H1 (cell line): ENCODE results near the gene ZNF536. TPM values are rescaled to one million over a fixed set of nuclear protein-coding genes. Genes with fewer than 3 reads are reported as not detected.

Source experiments
- CTCF ChIA-PET: fragments of 300-600 bp; sonication (Branson Sonifier 250); formaldehyde crosslinking; loops from one replicate; lab custom pipeline; 2021; ENCODE audit not compliant: partially characterized antibody; lab: Charles Lee
- POLR2A ChIA-PET: fragments of 300-600 bp; sonication (Branson Sonifier 250); formaldehyde crosslinking; loops from one replicate; lab custom pipeline; 2021; ENCODE audit warnings: inconsistent platforms; ENCODE audit not compliant: partially characterized antibody; lab: Charles Lee
- DNase-seq, 2 experiments: peaks; one replicate each; pipeline versions ENCODE4 v3.0.0 to v3.0.0-alpha.2; 2010 to 2022; ENCODE audit warnings: low spot score in 2 of 2, low read depth in 1 of 2, mixed read lengths in 1 of 2
- FAIRE-seq: peaks from 2 replicates; lab custom pipeline; 2011; peaks lifted over from hg19 to GRCh38; lab: Jason Lieb, UNC
- H2AFZ ChIP-seq: 2 replicates; pipeline ENCODE4 v1.8.1; 2012; ENCODE audit warnings: low read length, inconsistent platforms
- H2AK5ac ChIP-seq: 2 replicates; pipeline ENCODE4 v1.6.1; 2013; ENCODE audit warnings: low read depth, low read length
- H2BK120ac ChIP-seq: replicated peaks from 2 replicates; pipeline ENCODE3; 2013; ENCODE audit warnings: low read depth, low read length, inconsistent platforms
- H2BK12ac ChIP-seq: 2 replicates; pipeline ENCODE4 v1.6.1; 2013; ENCODE audit warnings: low read depth, low read length
- H2BK15ac ChIP-seq: 2 replicates; pipeline ENCODE4 v1.6.1; 2013; ENCODE audit warnings: low read length
- H2BK20ac ChIP-seq: 2 replicates; pipeline ENCODE4 v1.6.1; 2013; ENCODE audit warnings: low read length
- H2BK5ac ChIP-seq: 2 replicates; pipeline ENCODE4 v1.6.1; 2013; ENCODE audit warnings: low read depth, low read length
- H3K14ac ChIP-seq: 2 replicates; pipeline ENCODE4 v1.6.1; 2013; ENCODE audit warnings: inconsistent platforms; ENCODE audit not compliant: insufficient read length
- H3K18ac ChIP-seq: 2 replicates; pipeline ENCODE4 v1.6.1; 2013; ENCODE audit warnings: low read length; ENCODE audit errors: extremely low read depth
- H3K23ac ChIP-seq: 2 replicates; pipeline ENCODE4 v1.6.1; 2013; ENCODE audit warnings: inconsistent platforms; ENCODE audit not compliant: insufficient read length
- H3K23me2 ChIP-seq: 2 replicates; pipeline ENCODE4 v1.6.1; 2013; ENCODE audit warnings: low read depth, low read length
- H3K27ac ChIP-seq: 2 replicates; pipeline ENCODE4 v1.6.1; 2011; ENCODE audit warnings: low read depth, low read length, inconsistent platforms
- H3K27me3 ChIP-seq, 4 experiments: replicated peaks in 1 of 4; 1 replicate in 1 of 4; 2 replicates in 3 of 4; pipeline versions ENCODE4 v1.6.1 to v1.8.1; 2011 to 2013; ENCODE audit warnings: low read length in 3 of 4, mild to moderate bottlenecking in 3 of 4, inconsistent platforms in 2 of 4, mixed read lengths in 2 of 4, moderate library complexity in 1 of 4; ENCODE audit not compliant: control insufficient read depth in 3 of 4, insufficient read depth in 3 of 4; ENCODE audit errors: extremely low read depth in 1 of 4
- H3K36me3 ChIP-seq, 4 experiments: 2 replicates each; pipeline versions ENCODE4 v1.6.1 to v1.8.1; 2011 to 2013; ENCODE audit warnings: mild to moderate bottlenecking in 4 of 4, low read length in 3 of 4, moderate library complexity in 2 of 4, control low read depth in 1 of 4, inconsistent platforms in 1 of 4; ENCODE audit not compliant: insufficient read depth in 4 of 4, control insufficient read depth in 2 of 4
- H3K4ac ChIP-seq: replicated peaks from 2 replicates; pipeline ENCODE3; 2013; ENCODE audit warnings: low read length, low read depth, mixed read lengths, inconsistent platforms; ENCODE audit not compliant: insufficient read length
- H3K4me1 ChIP-seq, 4 experiments: replicated peaks in 1 of 4; 1 replicate in 1 of 4; 2 replicates in 3 of 4; pipeline versions ENCODE4 v1.6.1 to v1.8.1; 2011 to 2013; ENCODE audit warnings: low read length in 3 of 4, inconsistent platforms in 2 of 4, mixed read lengths in 1 of 4; ENCODE audit not compliant: insufficient read depth in 4 of 4, control insufficient read depth in 3 of 4
- H3K4me2 ChIP-seq, 2 experiments: 2 replicates each; pipeline versions ENCODE4 v1.6.1 to v1.8.1; 2011 to 2013; ENCODE audit warnings: low read depth in 2 of 2, low read length in 2 of 2, control low read depth in 1 of 2, inconsistent platforms in 1 of 2, mild to moderate bottlenecking in 1 of 2; ENCODE audit not compliant: insufficient read depth in 1 of 2
- H3K4me3 ChIP-seq, 4 experiments: fragments of 200-600, 300-600 bp in 1 of 4; sonication (generic), shearing (Covaris generic), sonication (Bioruptor Twin) in 1 of 4; 2 replicates each; pipeline versions ENCODE4 v1.5.1 to v1.8.1; 2011 to 2016; ENCODE audit warnings: low read length in 4 of 4, low read depth in 3 of 4, control low read depth in 2 of 4, inconsistent platforms in 2 of 4, mild to moderate bottlenecking in 2 of 4, mixed read lengths in 1 of 4, moderate library complexity in 1 of 4; ENCODE audit not compliant: insufficient read depth in 2 of 4; ENCODE audit errors: extremely low read depth in 1 of 4
- H3K56ac ChIP-seq: replicated peaks from 2 replicates; pipeline ENCODE3; 2013; ENCODE audit warnings: low read depth, mild to moderate bottlenecking, mixed read lengths, low read length, inconsistent platforms; ENCODE audit not compliant: insufficient read length
- H3K79me1 ChIP-seq: 2 replicates; pipeline ENCODE4 v1.6.1; 2013; ENCODE audit warnings: low read depth, low read length, control low read depth
- H3K79me2 ChIP-seq, 2 experiments: 2 replicates each; pipeline versions ENCODE4 v1.6.1 to v1.8.1; 2012 to 2013; ENCODE audit warnings: low read length in 2 of 2, mild to moderate bottlenecking in 2 of 2, inconsistent platforms in 1 of 2; ENCODE audit not compliant: insufficient read depth in 2 of 2, control insufficient read depth in 1 of 2
- H3K9ac ChIP-seq, 4 experiments: replicated peaks in 1 of 4; 1 replicate in 1 of 4; 2 replicates in 3 of 4; pipeline versions ENCODE4 v1.6.1 to v1.8.1; 2011 to 2013; ENCODE audit warnings: low read depth in 3 of 4, low read length in 3 of 4, control low read depth in 2 of 4, mild to moderate bottlenecking in 2 of 4, moderate library complexity in 2 of 4, inconsistent platforms in 1 of 4; ENCODE audit errors: extremely low read depth in 1 of 4
- H3K9me3 ChIP-seq, 2 experiments: 2 replicates each; pipeline versions ENCODE4 v1.6.1 to v1.8.1; 2012 to 2013; ENCODE audit warnings: mild to moderate bottlenecking in 2 of 2, moderate library complexity in 2 of 2, control low read depth in 1 of 2, inconsistent platforms in 1 of 2, low read depth in 1 of 2, low read length in 1 of 2, mixed read lengths in 1 of 2; ENCODE audit not compliant: insufficient read depth in 2 of 2
- H4K20me1 ChIP-seq, 2 experiments: replicated peaks in 1 of 2; 2 replicates each; pipeline versions ENCODE3 to v1.8.1; 2011 to 2013; ENCODE audit warnings: inconsistent platforms in 2 of 2, low read length in 2 of 2, mild to moderate bottlenecking in 1 of 2; ENCODE audit not compliant: insufficient read depth in 2 of 2, control insufficient read depth in 1 of 2
- H4K5ac ChIP-seq: 2 replicates; pipeline ENCODE4 v1.6.1; 2013; ENCODE audit warnings: low read length, low read depth, mixed read lengths, inconsistent platforms; ENCODE audit not compliant: insufficient read length
- H4K8ac ChIP-seq: 2 replicates; pipeline ENCODE4 v1.8.0; 2013; ENCODE audit warnings: mild to moderate bottlenecking, moderate library complexity, low read length, inconsistent platforms; ENCODE audit not compliant: insufficient read depth; ENCODE audit errors: extremely low read depth
- H4K91ac ChIP-seq: replicated peaks from 2 replicates; pipeline ENCODE3; 2013; ENCODE audit warnings: low read length, mixed read lengths, inconsistent platforms; ENCODE audit not compliant: insufficient read length
- ASH2L ChIP-seq: fragments of 200-600, 300-600 bp; sonication (generic); IDR thresholded peaks from one replicate; pipeline ENCODE4 v1.7.1; 2017; ENCODE audit warnings: low read length
- BACH1 ChIP-seq: IDR thresholded peaks from 2 replicates; pipeline ENCODE4 v1.6.1; 2012; ENCODE audit warnings: low read length, improper control_type of control experiment
- CTBP2 ChIP-seq: IDR thresholded peaks from 2 replicates; pipeline ENCODE4 v1.7.0; 2011; ENCODE audit warnings: borderline replicate concordance, mild to moderate bottlenecking, moderate library complexity, mixed read lengths, low read length; ENCODE audit not compliant: insufficient read depth, insufficient read length
- KDM4A ChIP-seq: IDR thresholded peaks from one replicate; pipeline ENCODE4 v1.7.1; 2012; ENCODE audit warnings: low read depth, mild to moderate bottlenecking, moderate library complexity, low read length, inconsistent platforms; ENCODE audit not compliant: severe bottlenecking
- KDM5A ChIP-seq: fragments of 200-600 bp; IDR thresholded peaks from 2 replicates; pipeline ENCODE4 v1.7.1; 2012; ENCODE audit warnings: mild to moderate bottlenecking, low read length, inconsistent platforms, mixed read lengths
- NRF1 ChIP-seq: IDR thresholded peaks from 2 replicates; pipeline ENCODE4 v1.6.1; 2011; ENCODE audit warnings: mild to moderate bottlenecking, low read depth, low read length, improper control_type of control experiment
- POLR2AphosphoS5 ChIP-seq: IDR thresholded peaks from 2 replicates; pipeline ENCODE4 v1.6.1; 2011; ENCODE audit warnings: low read depth, low read length
- RXRA ChIP-seq: IDR thresholded peaks from 2 replicates; pipeline ENCODE4 v1.6.1; 2011; ENCODE audit warnings: low read depth, mild to moderate bottlenecking, low read length, moderate library complexity; ENCODE audit not compliant: insufficient read depth
- TAF7 ChIP-seq: optimal IDR thresholded peaks from 2 replicates; pipeline ENCODE3; 2011; ENCODE audit warnings: low read depth, mild to moderate bottlenecking, inconsistent platforms, low read length, moderate library complexity, borderline replicate concordance
- TBP ChIP-seq: IDR thresholded peaks from 2 replicates; pipeline ENCODE4 v1.6.1; 2011; ENCODE audit warnings: low read depth, low read length, improper control_type of control experiment
- TCF12 ChIP-seq: IDR thresholded peaks from 2 replicates; pipeline ENCODE4 v1.6.1; 2011; ENCODE audit warnings: low read depth, mild to moderate bottlenecking, low read length
- WGBS, 2 experiments: shearing (Covaris generic) in 1 of 2; methylation state at CpG; one replicate each; pipeline versions ENCODE4 v1.1.6 to v1.1.7; 2013 to 2015; ENCODE audit warnings: low lambda C conversion rate in 2 of 2, mixed read lengths in 2 of 2, inconsistent platforms in 1 of 2, low coverage in 1 of 2, missing lambda C conversion rate in 1 of 2; ENCODE audit not compliant: insufficient replicate concordance in 2 of 2, insufficient coverage in 1 of 2, insufficient read length in 1 of 2; ENCODE audit errors: extremely low coverage in 1 of 2, missing lambda C conversion rate in 1 of 2; 5-methylcytosine and 5-hydroxymethylcytosine counted together
- polyA plus RNA-seq, 7 experiments: library from polyadenylated mRNA; depleted of rRNA in 3 of 7; stranded (reverse) in 5 of 7; unstranded in 2 of 7; fragments of >200 nt in 5 of 7; fragments of 200-250 nt in 2 of 7; gene quantifications; 1 replicate in 5 of 7; 2 replicates in 1 of 7; 4 replicates in 1 of 7; pipeline versions ENCODE4 v1.2.1 to v1.2.3, GENCODE V29; 2011 to 2013; ENCODE audit warnings: missing spikeins in 2 of 7, mixed read lengths in 2 of 7
- total RNA-seq: library from RNA; stranded (reverse); fragmentation: NEBNext Ultra II Directional; extraction: Animal tissue kit (Norgen Biotek cat#: 25700); gene quantifications from 2 replicates; pipeline ENCODE4 v1.2.1, GENCODE V29; 2021

ZNF536 gene
- total and polyA plus RNA-seq, 2 of the 8 experiments (the other 6 are each of a cell fraction or from before 2014, with no cell fraction given), result 0.09 to 0.11 TPM

- Histone ChIP-seq H3K36me3 (no peaks in the 10 kb centered on the region), H3K9ac (no peak overlapping the region), H2BK120ac (no peak overlapping the region), H3K9me3 (no peaks in the 10 kb centered on the region), H3K4ac (no peak overlapping the region), H3K23me2 (peaks cover 7% of the 10 kb centered on the region; the same call in 1 of the 2 replicates), H4K5ac (no peak overlapping the region), H2BK12ac (no peak overlapping the region), H3K4me2 (no peak overlapping the region), H3K27ac (no peak overlapping the region), H3K4me3 (no peak overlapping the region), H4K8ac (no peak overlapping the region), H2BK15ac (no peak overlapping the region; the same call in 1 of the 2 replicates), H3K27me3 (no peaks in the 10 kb centered on the region), H2BK20ac (no peak overlapping the region), H4K91ac (no peak overlapping the region), H4K20me1 (peaks cover 0 to 7% of the 10 kb centered on the region in 2 experiments), H3K79me2 (no peaks in the 10 kb centered on the region), H3K79me1 (no peaks in the 10 kb centered on the region), H3K14ac (no peak overlapping the region), H3K18ac (no peak overlapping the region), H2AK5ac (no peak overlapping the region), H2BK5ac (no peak overlapping the region), H3K23ac (no peak overlapping the region), H2AFZ (no peak overlapping the region), H3K4me1 (no peaks in the 10 kb centered on the region), H3K56ac (no peak overlapping the region)
- POLR2A ChIA-PET, result no interaction called here
- WGBS, 2 experiments, result 90% methylated on average over 6 of the region's 6 CpGs; no CpG with 5 or more reads in 1 of the 2 experiments
- CTCF ChIA-PET, result no interaction called here
- no peak for DNase-seq
- FAIRE-seq, result no peak
- TF ChIP-seq TBP (no peak), RXRA (no peak), TCF12 (no peak), TAF7 (no peak), ASH2L (no peak), POLR2AphosphoS5 (no peak), NRF1 (no peak), KDM5A (no peak), KDM4A (no peak), CTBP2 (no peak), BACH1 (no peak)
Observed at GRCh38 chr19:30336290-30336689, 35.9 kb upstream of the ZNF536 start.
